Measurements from ENCODE around the gene GPR32. TPM values are rescaled to one million over a fixed set of nuclear protein-coding genes. Genes with fewer than 3 reads are reported as not detected.

The GPR32 gene
- total RNA-seq, 2 donors from 2014 or later = not detected

- peaks cover 14% of the 10 kb centered on the region for H3K36me3 ChIP-seq
- ATAC-seq (ENCODE audit: insufficient number of reproducible peaks, low FRiP score, low read depth) = no peak
- no peaks in the 10 kb centered on the region for H3K4me1 ChIP-seq (ENCODE audit: control insufficient read depth in 1 of 2, low read depth in 2 of 2)
- no peak for DNase-seq (ENCODE audit: low spot score)
- no peaks in the 10 kb centered on the region for H3K27me3 ChIP-seq (replicated peaks; ENCODE audit: insufficient read depth)
- no peaks in the 10 kb centered on the region for H3K9me3 ChIP-seq
- TF ChIP-seq CTCF (IDR thresholded peaks at IDR 0.05) = no peak
- H3K27ac ChIP-seq = no peak overlapping the region
- H3K4me3 ChIP-seq = no peak overlapping the region
Measured at GRCh38 chr19:50796634-50797428, 26.6 kb downstream of the GPR32 start.

GRCh38 chr19:50797429-50797780, 27.1 kb downstream of the GPR32 start:
- H3K27ac ChIP-seq = no peak overlapping the region
- no peaks in the 10 kb centered on the region for H3K27me3 ChIP-seq (replicated peaks; ENCODE audit: insufficient read depth)
- H3K36me3 ChIP-seq = peaks cover 14% of the 10 kb centered on the region
- H3K9me3 ChIP-seq = no peaks in the 10 kb centered on the region
- ATAC-seq (ENCODE audit: insufficient number of reproducible peaks, low FRiP score, low read depth) (no peak), DNase-seq (ENCODE audit: low spot score) (no peak)
- H3K4me1 ChIP-seq (ENCODE audit: control insufficient read depth in 1 of 2, low read depth in 2 of 2) = no peaks in the 10 kb centered on the region
- H3K4me3 ChIP-seq = no peak overlapping the region
- TF ChIP-seq CTCF (IDR thresholded peaks at IDR 0.05) = no peak

GRCh38 chr19:50797781-50798658, 27.8 kb downstream of the GPR32 start:
- TF ChIP-seq CTCF (IDR thresholded peaks at IDR 0.05) = no peak
- Histone ChIP-seq H3K27me3 (replicated peaks; ENCODE audit: insufficient read depth) (no peaks in the 10 kb centered on the region), H3K9me3 (no peaks in the 10 kb centered on the region), H3K4me3 (no peak overlapping the region), H3K4me1 (ENCODE audit: control insufficient read depth in 1 of 2, low read depth in 2 of 2) (peaks cover 2 to 5% of the 10 kb centered on the region in 2 donors), H3K27ac (no peak overlapping the region), H3K36me3 (peaks cover 14% of the 10 kb centered on the region)
- DNase-seq (ENCODE audit: low spot score) (no peak), ATAC-seq (ENCODE audit: insufficient number of reproducible peaks, low FRiP score, low read depth) (no peak)

- H3K36me3 ChIP-seq = peaks cover 14% of the 10 kb centered on the region
- H3K27me3 ChIP-seq (replicated peaks; ENCODE audit: insufficient read depth) = no peaks in the 10 kb centered on the region
- H3K4me1 ChIP-seq (ENCODE audit: control insufficient read depth in 1 of 2, low read depth in 2 of 2) = peaks cover 11 to 13% of the 10 kb centered on the region in 2 donors
- no peak overlapping the region for H3K27ac ChIP-seq
- no peak for ATAC-seq (ENCODE audit: insufficient number of reproducible peaks, low FRiP score, low read depth)
- H3K9me3 ChIP-seq = no peaks in the 10 kb centered on the region
- DNase-seq (ENCODE audit: low spot score) = no peak
- TF ChIP-seq CTCF (IDR thresholded peaks at IDR 0.05) = no peak
- H3K4me3 ChIP-seq = no peak overlapping the region
Measured at GRCh38 chr19:50798659-50799546, 28.6 kb downstream of the GPR32 start.
